CD8-positive, alpha-beta memory T cell (primary cell): ENCODE data around the gene HRCT1. TPM values are rescaled to one million over a fixed set of nuclear protein-coding genes. Genes with fewer than 3 reads are reported as not detected.

Experiments
- CTCF ChIA-PET: fragments of 350-600 bp; sonication (Branson Sonifier 250); formaldehyde crosslinking; loops from one replicate; lab custom pipeline; 2021; ENCODE audit warnings: antibody characterized with exemption; lab: Charles Lee
- POLR2A ChIA-PET: fragments of 350-600 bp; sonication (Branson Sonifier 250); formaldehyde crosslinking; loops from one replicate; lab custom pipeline; 2021; ENCODE audit warnings: antibody characterized with exemption; lab: Charles Lee
- DNase-seq, 5 donors: peaks; one replicate each; pipeline versions ENCODE4 v3.0.0 to v3.0.0-alpha.2; 2020 to 2022; ENCODE audit warnings: mixed read lengths in 1 of 5
- H3K27ac ChIP-seq: one replicate; pipeline ENCODE4 v1.7.0; 2013; ENCODE audit warnings: low read depth, mild to moderate bottlenecking, low read length, moderate library complexity
- H3K27me3 ChIP-seq: 2 replicates; pipeline ENCODE4 v1.7.0; 2013; ENCODE audit warnings: low read length, mild to moderate bottlenecking; ENCODE audit not compliant: insufficient read depth, poor library complexity, severe bottlenecking
- H3K36me3 ChIP-seq: 2 replicates; pipeline ENCODE4 v1.7.0; 2013; ENCODE audit warnings: mild to moderate bottlenecking, low read length, moderate library complexity; ENCODE audit not compliant: insufficient read depth
- H3K4me1 ChIP-seq: 2 replicates; pipeline ENCODE4 v1.7.0; 2013; ENCODE audit warnings: mild to moderate bottlenecking, low read length, moderate library complexity; ENCODE audit not compliant: insufficient read depth
- H3K4me3 ChIP-seq: 2 replicates; pipeline ENCODE4 v1.7.0; 2013; ENCODE audit warnings: mild to moderate bottlenecking, low read length
- H3K9me3 ChIP-seq: 2 replicates; pipeline ENCODE4 v1.7.0; 2013; ENCODE audit warnings: mild to moderate bottlenecking, low read length
- H3K27ac Mint-ChIP-seq, 8 donors: one replicate each; pipeline ENCODE4 v1.8.0; 2020 to 2021; ENCODE audit warnings: mixed read lengths in 8 of 8, mild to moderate bottlenecking in 6 of 8, inconsistent platforms in 3 of 8, moderate library complexity in 3 of 8
- H3K27me3 Mint-ChIP-seq, 2 donors: one replicate each; pipeline ENCODE4 v1.8.0; 2020 to 2021; ENCODE audit warnings: mixed read lengths in 2 of 2, mild to moderate bottlenecking in 1 of 2, moderate library complexity in 1 of 2
- H3K36me3 Mint-ChIP-seq, 3 donors: one replicate each; pipeline ENCODE4 v1.8.0; 2020 to 2021; ENCODE audit warnings: mixed read lengths in 3 of 3, inconsistent platforms in 1 of 3, mild to moderate bottlenecking in 1 of 3
- H3K4me1 Mint-ChIP-seq, 3 donors: one replicate each; pipeline ENCODE4 v1.8.0; 2020 to 2021; ENCODE audit warnings: mixed read lengths in 3 of 3, inconsistent platforms in 1 of 3, mild to moderate bottlenecking in 1 of 3
- H3K4me3 Mint-ChIP-seq, 7 donors: one replicate each; pipeline ENCODE4 v1.8.0; 2020 to 2021; ENCODE audit warnings: mixed read lengths in 7 of 7, mild to moderate bottlenecking in 6 of 7, moderate library complexity in 4 of 7, inconsistent platforms in 2 of 7
- H3K9me3 Mint-ChIP-seq, 5 donors: one replicate each; pipeline ENCODE4 v1.8.0; 2020 to 2022; ENCODE audit warnings: mixed read lengths in 5 of 5, mild to moderate bottlenecking in 3 of 5, moderate library complexity in 2 of 5, inconsistent platforms in 1 of 5
- polyA plus RNA-seq: library from polyadenylated mRNA; unstranded; fragments of 300-500 nt; fragmentation: Illumina TruSeq; gene quantifications from one replicate; pipeline ENCODE4 v1.2.3, GENCODE V29; 2021
- total RNA-seq, 2 experiments: library from RNA; stranded (reverse); gene quantifications; one replicate each; pipeline ENCODE4 v1.2.3, GENCODE V29; 2021

HRCT1 gene
- total RNA-seq (not detected), polyA plus RNA-seq (not detected)

GRCh38 chr9:35905912-35906679 is at the start of gene HRCT1:
Gene HRCT1, plus strand, starts transcription at chr9:35906202. Its CDS starts 86 bp downstream, at chr9:35906288.
- Histone ChIP-seq H3K4me3 (no peak within 1 kb of the TSS), H3K27me3 (no peaks in the 10 kb centered on the region), H3K36me3 (no peaks in the 10 kb centered on the region), H3K27ac (no peak within 1 kb of the TSS), H3K4me1 (peaks cover 55% of the 10 kb centered on the region), H3K9me3 (no peaks in the 10 kb centered on the region)
- Mint-ChIP-seq H3K27me3 (peaks cover 2 to 14% of the 10 kb centered on the region in 2 donors), H3K4me1 (peaks cover 19 to 47% (median 31%) of the 10 kb centered on the region in 3 donors), H3K4me3 (no peak within 1 kb of the TSS), H3K36me3 (no peaks in the 10 kb centered on the region), H3K27ac (no peak within 1 kb of the TSS), H3K9me3 (no peaks in the 10 kb centered on the region)
- ChIA-PET POLR2A (no interaction called here), CTCF (no interaction called here)
- no peak for DNase-seq

- Mint-ChIP-seq H3K4me1 (peaks cover 0 to 6% (median 5%) of the 10 kb centered on the region in 3 donors), H3K36me3 (no peaks in the 10 kb centered on the region), H3K4me3 (no peak overlapping the region), H3K27ac (peak overlapping the region in 1 of 8 donors; percentile 10), H3K27me3 (peaks cover 5 to 9% of the 10 kb centered on the region in 2 donors), H3K9me3 (no peaks in the 10 kb centered on the region)
- H3K4me3 ChIP-seq: no peak overlapping the region
- no peaks in the 10 kb centered on the region for H3K4me1 ChIP-seq
- POLR2A ChIA-PET: no interaction called here
- H3K9me3 ChIP-seq: no peaks in the 10 kb centered on the region
- no peak overlapping the region for H3K27ac ChIP-seq
- no peaks in the 10 kb centered on the region for H3K27me3 ChIP-seq
- no peak for DNase-seq
- no peaks in the 10 kb centered on the region for H3K36me3 ChIP-seq
- CTCF ChIA-PET: interaction anchor here (0.7 to 1.4 kb wide), 2 partner anchors 9 to 26 kb away, joined by 3 read pairs; no protein-coding TSS in a partner anchor
Observed at GRCh38 chr9:35856206-35856605, 49.8 kb upstream of the HRCT1 start.

DNA sequence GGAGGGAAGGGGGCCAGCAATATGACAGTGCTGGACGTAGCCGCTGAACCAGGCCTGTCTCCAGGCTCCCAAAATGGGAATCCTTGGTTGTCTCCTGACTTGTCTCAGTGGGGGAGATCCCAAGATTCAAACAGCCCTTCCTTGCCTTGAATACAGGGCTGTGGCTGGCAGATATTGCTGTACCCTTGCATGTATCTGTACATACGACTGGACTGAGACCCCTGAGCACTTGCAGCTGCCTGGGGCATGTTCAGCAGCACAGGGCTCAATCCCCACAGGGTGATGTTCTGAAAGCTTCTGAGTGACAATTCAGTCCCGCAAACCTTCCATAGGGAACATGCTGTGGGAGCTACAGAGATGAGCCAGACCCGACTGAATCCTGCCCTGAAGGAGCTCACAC is 49.1 kb upstream of the HRCT1 start:
- no peak overlapping the region for H3K4me3 ChIP-seq
- Mint-ChIP-seq H3K36me3 (no peaks in the 10 kb centered on the region), H3K9me3 (no peaks in the 10 kb centered on the region), H3K27ac (no peak overlapping the region), H3K4me1 (peaks cover 0 to 6% (median 5%) of the 10 kb centered on the region in 3 donors), H3K27me3 (peaks cover 7 to 13% of the 10 kb centered on the region in 2 donors), H3K4me3 (no peak overlapping the region)
- H3K9me3 ChIP-seq: no peaks in the 10 kb centered on the region
- H3K36me3 ChIP-seq: no peaks in the 10 kb centered on the region
- CTCF ChIA-PET: interaction anchor here (1.4 kb wide), 1 partner anchor 10 kb away, joined by 3 read pairs; no protein-coding TSS in a partner anchor
- H3K27me3 ChIP-seq: no peaks in the 10 kb centered on the region
- H3K27ac ChIP-seq: no peak overlapping the region
- no peak for DNase-seq
- POLR2A ChIA-PET: no interaction called here
- no peaks in the 10 kb centered on the region for H3K4me1 ChIP-seq

DNA sequence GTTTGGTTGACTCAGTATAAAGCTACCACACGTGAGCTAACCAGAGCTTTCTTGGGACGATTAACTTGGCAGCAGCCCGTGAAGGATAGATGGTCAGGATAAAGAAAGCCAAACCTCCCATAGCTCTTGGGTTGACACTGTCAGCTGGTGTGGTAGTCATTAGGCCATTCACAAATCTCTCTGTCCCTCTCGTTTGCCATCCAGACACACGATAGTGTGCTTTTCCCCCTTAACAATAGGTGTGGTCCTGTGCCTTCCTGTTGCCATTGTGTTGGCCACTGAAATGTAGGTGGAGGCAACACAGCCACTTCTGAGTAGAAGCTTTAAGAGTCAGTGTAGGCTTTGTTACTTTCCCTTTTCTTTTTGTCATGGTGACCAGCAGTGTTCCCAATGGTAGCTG is 47.5 kb upstream of the HRCT1 start:
- no peaks in the 10 kb centered on the region for H3K9me3 ChIP-seq
- H3K27me3 ChIP-seq: no peaks in the 10 kb centered on the region
- Mint-ChIP-seq H3K27ac (peak overlapping the region in 3 of 8 donors; percentile 52 to 70 (median 68)), H3K27me3 (peaks cover 7 to 25% of the 10 kb centered on the region in 2 donors), H3K4me1 (peaks cover 0 to 6% (median 5%) of the 10 kb centered on the region in 3 donors), H3K36me3 (no peaks in the 10 kb centered on the region), H3K9me3 (no peaks in the 10 kb centered on the region), H3K4me3 (no peak overlapping the region)
- H3K4me3 ChIP-seq: no peak overlapping the region
- H3K27ac ChIP-seq: no peak overlapping the region
- no peaks in the 10 kb centered on the region for H3K36me3 ChIP-seq
- no peak for DNase-seq
- CTCF ChIA-PET: interaction anchor here (0.8 to 1.3 kb wide), 2 partner anchors 11 to 24 kb away, joined by 3 to 4 read pairs; no protein-coding TSS in a partner anchor
- POLR2A ChIA-PET: no interaction called here
- H3K4me1 ChIP-seq: no peaks in the 10 kb centered on the region

- no peaks in the 10 kb centered on the region for H3K9me3 ChIP-seq
- H3K27me3 ChIP-seq: peaks cover 3% of the 10 kb centered on the region
- no peak for DNase-seq
- peaks cover 12 to 31% of the 10 kb centered on the region in 2 donors for H3K27me3 Mint-ChIP-seq
- H3K9me3 Mint-ChIP-seq: no peaks in the 10 kb centered on the region
- H3K4me1 Mint-ChIP-seq: peaks cover 0 to 6% (median 5%) of the 10 kb centered on the region in 3 donors
- no peaks in the 10 kb centered on the region for H3K36me3 Mint-ChIP-seq
- H3K4me3 ChIP-seq: no peak overlapping the region
- ChIA-PET CTCF (interaction anchor here (1.2 to 1.3 kb wide), 2 partner anchors 19 to 23 kb away, joined by 3 read pairs; no protein-coding TSS in a partner anchor), POLR2A (no interaction called here)
- H3K36me3 ChIP-seq: no peaks in the 10 kb centered on the region
- no peak overlapping the region for H3K4me3 Mint-ChIP-seq
- H3K4me1 ChIP-seq: no peaks in the 10 kb centered on the region
- H3K27ac ChIP-seq: no peak overlapping the region
- peak overlapping the region in 1 of 8 donors; percentile 64 for H3K27ac Mint-ChIP-seq
Observed at GRCh38 chr9:35859310-35859989, 46.6 kb upstream of the HRCT1 start.

DNA sequence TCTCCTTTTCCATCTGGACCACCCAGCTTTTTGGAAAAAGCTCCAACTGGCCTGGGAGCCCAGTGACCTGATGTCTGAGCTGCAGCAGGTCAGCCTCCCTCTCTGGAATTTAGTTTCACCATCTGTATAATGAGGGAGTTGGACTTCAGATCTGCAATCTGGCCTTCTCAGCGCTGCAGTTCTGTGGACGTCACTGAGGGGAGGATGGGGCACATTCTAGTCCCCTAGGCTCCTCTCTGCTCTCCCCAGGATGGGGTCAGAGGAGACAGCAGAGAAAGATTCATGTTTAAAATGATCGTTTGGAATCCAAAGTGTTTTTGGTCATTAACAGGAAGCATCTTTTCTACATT is 46.0 kb upstream of the HRCT1 start:
- peaks cover 3% of the 10 kb centered on the region for H3K27me3 ChIP-seq
- ChIA-PET CTCF (interaction anchor here (1.2 kb wide), 1 partner anchor 18 kb away, joined by 3 read pairs; no protein-coding TSS in a partner anchor), POLR2A (no interaction called here)
- DNase-seq: no peak
- Mint-ChIP-seq H3K36me3 (no peaks in the 10 kb centered on the region), H3K9me3 (no peaks in the 10 kb centered on the region), H3K27me3 (peaks cover 15 to 33% of the 10 kb centered on the region in 2 donors), H3K27ac (no peak overlapping the region), H3K4me3 (no peak overlapping the region), H3K4me1 (peaks cover 0 to 6% (median 5%) of the 10 kb centered on the region in 3 donors)
- H3K4me3 ChIP-seq: no peak overlapping the region
- H3K27ac ChIP-seq: no peak overlapping the region
- no peaks in the 10 kb centered on the region for H3K36me3 ChIP-seq
- no peaks in the 10 kb centered on the region for H3K9me3 ChIP-seq
- H3K4me1 ChIP-seq: no peaks in the 10 kb centered on the region

- Histone ChIP-seq H3K36me3 (no peaks in the 10 kb centered on the region), H3K27ac (no peak overlapping the region), H3K4me3 (no peak overlapping the region), H3K9me3 (no peaks in the 10 kb centered on the region), H3K4me1 (no peaks in the 10 kb centered on the region), H3K27me3 (peaks cover 3% of the 10 kb centered on the region)
- ChIA-PET CTCF (interaction anchor here (2.1 kb wide), 1 partner anchor 21 kb away, joined by 6 read pairs; no protein-coding TSS in a partner anchor), POLR2A (no interaction called here)
- peaks cover 16 to 41% of the 10 kb centered on the region in 2 donors for H3K27me3 Mint-ChIP-seq
- no peak for DNase-seq
- no peaks in the 10 kb centered on the region for H3K36me3 Mint-ChIP-seq
- H3K4me3 Mint-ChIP-seq: no peak overlapping the region
- no peaks in the 10 kb centered on the region for H3K9me3 Mint-ChIP-seq
- H3K4me1 Mint-ChIP-seq: peaks cover 0 to 6% (median 5%) of the 10 kb centered on the region in 3 donors
- H3K27ac Mint-ChIP-seq: peak overlapping the region in 1 of 8 donors; percentile 49
Observed at GRCh38 chr9:35861161-35861897, 44.7 kb upstream of the HRCT1 start.
